OCI-LY3 (cell line): ENCODE measurements around the gene CENPVL3.

Experiments used
- EZH2phosphoT487 ChIP-seq: fragments of 200-600 bp; shearing (Covaris generic); IDR thresholded peaks from 2 replicates; pipeline ENCODE4 v1.6.1; 2018; ENCODE audit warnings: antibody characterized with exemption, mixed run types, low read depth
- TF ChIP-seq, protein P1 (sequence below): fragments of 200-600, 300-600 bp; sonication (generic); IDR thresholded peaks from 2 replicates; pipeline ENCODE4 v1.5.1; 2014; ENCODE audit warnings: antibody characterized with exemption, low read length, low read depth

- TF ChIP-seq, protein P1, sequence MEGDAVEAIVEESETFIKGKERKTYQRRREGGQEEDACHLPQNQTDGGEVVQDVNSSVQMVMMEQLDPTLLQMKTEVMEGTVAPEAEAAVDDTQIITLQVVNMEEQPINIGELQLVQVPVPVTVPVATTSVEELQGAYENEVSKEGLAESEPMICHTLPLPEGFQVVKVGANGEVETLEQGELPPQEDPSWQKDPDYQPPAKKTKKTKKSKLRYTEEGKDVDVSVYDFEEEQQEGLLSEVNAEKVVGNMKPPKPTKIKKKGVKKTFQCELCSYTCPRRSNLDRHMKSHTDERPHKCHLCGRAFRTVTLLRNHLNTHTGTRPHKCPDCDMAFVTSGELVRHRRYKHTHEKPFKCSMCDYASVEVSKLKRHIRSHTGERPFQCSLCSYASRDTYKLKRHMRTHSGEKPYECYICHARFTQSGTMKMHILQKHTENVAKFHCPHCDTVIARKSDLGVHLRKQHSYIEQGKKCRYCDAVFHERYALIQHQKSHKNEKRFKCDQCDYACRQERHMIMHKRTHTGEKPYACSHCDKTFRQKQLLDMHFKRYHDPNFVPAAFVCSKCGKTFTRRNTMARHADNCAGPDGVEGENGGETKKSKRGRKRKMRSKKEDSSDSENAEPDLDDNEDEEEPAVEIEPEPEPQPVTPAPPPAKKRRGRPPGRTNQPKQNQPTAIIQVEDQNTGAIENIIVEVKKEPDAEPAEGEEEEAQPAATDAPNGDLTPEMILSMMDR: no peak
- no peak for TF ChIP-seq EZH2phosphoT487
Measured at GRCh38 chrX:51643377-51643776, 24.7 kb upstream of the CENPVL3 start.
